ENCODE results near the gene ARHGAP6.

ARHGAP6 gene

DNA sequence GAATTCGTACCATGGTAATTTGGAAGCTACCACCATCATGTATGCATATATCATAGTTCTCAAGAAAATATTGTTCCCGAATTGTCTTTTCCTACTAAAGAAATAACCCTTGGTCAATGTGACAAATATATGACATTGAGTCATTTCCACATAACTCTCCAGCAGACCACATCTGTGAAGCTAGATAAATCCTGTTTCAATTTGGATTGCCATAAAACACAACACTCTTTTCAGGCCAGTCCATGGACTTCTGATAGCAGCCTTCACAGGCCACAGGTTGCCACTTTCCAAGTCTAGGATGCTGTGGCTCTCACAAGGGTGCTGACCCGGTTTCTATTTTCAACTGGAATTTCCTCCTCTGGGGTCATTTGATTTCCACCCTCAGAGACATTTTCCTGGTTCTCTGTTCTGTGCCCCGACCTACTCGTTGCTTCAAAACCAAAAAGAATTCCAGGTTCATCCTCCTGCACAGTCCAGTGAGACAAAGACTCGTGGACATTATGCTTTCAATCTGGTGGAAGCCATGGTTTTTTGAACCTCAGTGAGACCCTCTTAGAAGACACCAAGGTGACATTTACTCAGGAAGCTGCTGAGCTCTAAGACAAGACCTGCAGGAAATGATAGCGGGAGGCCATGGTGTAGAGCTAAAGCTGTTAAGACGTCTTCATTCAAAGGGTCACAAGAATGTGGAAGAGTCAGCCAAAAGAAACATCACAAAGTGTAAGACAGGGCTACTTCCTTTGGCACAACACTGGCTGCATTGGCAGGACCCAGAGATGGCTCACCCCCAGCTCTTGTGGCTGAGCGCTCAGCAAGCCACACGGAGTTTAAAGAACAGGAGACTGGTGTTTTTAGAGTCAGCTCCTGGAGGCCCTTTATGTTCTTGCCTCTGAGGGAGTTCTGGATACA, 252.8 kb downstream of the ARHGAP6 start:
- Histone ChIP-seq H2AFZ (ENCODE audit: low read length, unreplicated experiment) (no peak overlapping the region), H3K27me3 (ENCODE audit: insufficient read depth, low read length) (no peaks in the 10 kb centered on the region), H3K4me3 (ENCODE audit: low read depth, low read length) (no peak overlapping the region), H3K27ac (ENCODE audit: low read depth, low read length) (no peak overlapping the region), H3K79me2 (ENCODE audit: control insufficient read depth, insufficient read depth, low read length, unreplicated experiment) (no peaks in the 10 kb centered on the region), H3K4me1 (ENCODE audit: control insufficient read depth, insufficient read depth, low read length, unreplicated experiment) (peaks cover 7% of the 10 kb centered on the region), H3K36me3 (ENCODE audit: insufficient read depth, low read length) (no peaks in the 10 kb centered on the region)

DNA sequence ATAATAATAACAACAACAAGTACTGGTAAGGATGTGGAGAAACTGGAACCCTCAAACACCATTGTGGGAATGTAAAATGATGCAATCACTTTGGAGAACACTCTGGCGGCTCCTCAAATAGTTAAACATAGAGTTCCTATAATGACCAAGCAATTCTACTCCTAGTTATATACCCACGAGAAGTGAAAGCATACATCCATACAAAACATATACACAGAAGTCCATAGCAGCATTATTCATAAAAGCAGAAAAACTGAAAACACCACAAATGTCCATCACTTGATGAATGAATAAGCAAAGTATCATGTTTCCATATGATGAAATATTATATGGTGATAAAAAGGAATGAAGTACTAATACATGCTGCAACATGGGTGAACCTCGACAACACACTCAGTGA, 255.8 kb downstream of the ARHGAP6 start:
- H3K36me3 ChIP-seq (ENCODE audit: insufficient read depth, low read length), result no peaks in the 10 kb centered on the region
- no peak overlapping the region for H3K4me3 ChIP-seq (ENCODE audit: low read depth, low read length)
- H2AFZ ChIP-seq (ENCODE audit: low read length, unreplicated experiment), result no peak overlapping the region
- H3K27me3 ChIP-seq (ENCODE audit: insufficient read depth, low read length), result no peaks in the 10 kb centered on the region
- H3K27ac ChIP-seq (ENCODE audit: low read depth, low read length), result no peak overlapping the region
- H3K4me1 ChIP-seq (ENCODE audit: control insufficient read depth, insufficient read depth, low read length, unreplicated experiment), result peaks cover 7% of the 10 kb centered on the region
- no peaks in the 10 kb centered on the region for H3K79me2 ChIP-seq (ENCODE audit: control insufficient read depth, insufficient read depth, low read length, unreplicated experiment)

DNA sequence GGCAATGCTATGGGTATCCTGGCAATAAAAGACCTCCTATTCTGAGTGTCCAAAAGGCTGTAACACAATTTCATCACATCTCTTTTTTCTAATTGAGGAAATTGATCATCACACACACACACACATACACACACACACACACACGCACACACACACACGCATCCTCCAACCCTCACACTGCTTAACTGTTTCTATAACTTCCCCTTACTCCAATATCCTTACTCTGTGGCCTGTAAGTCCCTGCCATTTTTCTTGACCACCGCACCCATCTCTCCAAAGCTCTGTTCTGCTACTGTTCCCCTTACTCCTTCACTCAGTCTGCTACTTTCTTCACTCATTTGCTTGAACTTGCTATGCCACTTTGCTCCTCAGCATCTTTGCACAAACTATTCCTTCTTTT, 256.9 kb downstream of the ARHGAP6 start:
- Histone ChIP-seq H3K27ac (ENCODE audit: low read depth, low read length) (no peak overlapping the region), H2AFZ (ENCODE audit: low read length, unreplicated experiment) (no peak overlapping the region), H3K4me1 (ENCODE audit: control insufficient read depth, insufficient read depth, low read length, unreplicated experiment) (peaks cover 7% of the 10 kb centered on the region), H3K27me3 (ENCODE audit: insufficient read depth, low read length) (no peaks in the 10 kb centered on the region), H3K79me2 (ENCODE audit: control insufficient read depth, insufficient read depth, low read length, unreplicated experiment) (no peaks in the 10 kb centered on the region), H3K4me3 (ENCODE audit: low read depth, low read length) (no peak overlapping the region), H3K36me3 (ENCODE audit: insufficient read depth, low read length) (no peaks in the 10 kb centered on the region)

DNA sequence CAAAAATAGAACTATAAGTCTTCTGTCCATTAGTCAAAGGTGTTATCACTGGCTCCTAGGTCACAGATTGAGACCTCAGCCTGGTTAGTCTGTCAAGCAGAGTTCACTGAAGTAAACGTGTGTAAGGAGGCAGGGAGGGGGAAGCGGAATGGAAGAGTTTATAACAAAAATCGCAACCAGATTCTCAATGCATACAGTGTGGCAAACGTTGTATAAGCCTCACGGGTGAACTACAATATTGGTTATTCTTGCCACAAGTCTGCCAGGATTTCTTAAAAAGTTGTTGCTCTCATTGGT, 257.7 kb downstream of the ARHGAP6 start:
- Histone ChIP-seq H3K4me1 (ENCODE audit: control insufficient read depth, insufficient read depth, low read length, unreplicated experiment) (peaks cover 5% of the 10 kb centered on the region), H3K27me3 (ENCODE audit: insufficient read depth, low read length) (no peaks in the 10 kb centered on the region), H3K4me3 (ENCODE audit: low read depth, low read length) (no peak overlapping the region), H3K36me3 (ENCODE audit: insufficient read depth, low read length) (no peaks in the 10 kb centered on the region), H2AFZ (ENCODE audit: low read length, unreplicated experiment) (no peak overlapping the region), H3K79me2 (ENCODE audit: control insufficient read depth, insufficient read depth, low read length, unreplicated experiment) (no peaks in the 10 kb centered on the region), H3K27ac (ENCODE audit: low read depth, low read length) (no peak overlapping the region)

DNA sequence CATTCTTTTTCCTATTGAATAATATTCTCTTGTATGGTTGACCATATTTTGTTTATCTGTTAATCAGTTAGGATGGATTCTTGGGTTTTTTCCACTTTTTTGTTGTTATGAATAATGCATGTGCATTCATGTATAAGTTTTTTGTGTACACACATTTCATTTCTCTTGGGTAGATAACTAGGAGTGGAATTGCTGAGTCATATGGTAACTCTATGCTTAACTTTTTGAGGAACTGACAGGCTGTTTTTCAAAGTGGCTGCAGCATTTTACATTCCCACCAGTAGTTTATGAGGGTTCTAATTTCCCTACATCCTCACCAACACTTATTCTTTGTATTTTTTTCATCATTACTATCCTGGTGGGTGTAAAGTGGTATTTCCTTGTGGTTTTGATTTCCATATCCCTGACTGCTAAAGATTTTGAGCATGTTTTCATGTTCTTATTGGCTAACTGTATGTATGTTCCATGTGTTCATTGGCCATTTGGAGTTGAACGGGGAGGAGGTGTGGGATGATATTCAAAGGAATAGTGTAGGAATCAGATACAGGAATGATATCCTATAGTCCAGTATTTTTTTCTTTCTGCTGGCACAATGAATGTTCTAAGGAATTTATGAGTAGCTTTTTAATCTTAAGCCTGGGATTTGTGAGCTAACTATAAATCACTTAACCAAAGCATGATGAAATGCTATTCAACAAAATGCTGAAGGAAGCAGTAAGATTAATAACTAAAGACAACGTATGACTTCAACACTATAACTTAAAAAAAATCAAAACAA, 258.2 kb downstream of the ARHGAP6 start:
- H3K79me2 ChIP-seq (ENCODE audit: control insufficient read depth, insufficient read depth, low read length, unreplicated experiment), result no peaks in the 10 kb centered on the region
- H2AFZ ChIP-seq (ENCODE audit: low read length, unreplicated experiment), result no peak overlapping the region
- no peak overlapping the region for H3K4me3 ChIP-seq (ENCODE audit: low read depth, low read length)
- no peaks in the 10 kb centered on the region for H3K36me3 ChIP-seq (ENCODE audit: insufficient read depth, low read length)
- no peaks in the 10 kb centered on the region for H3K27me3 ChIP-seq (ENCODE audit: insufficient read depth, low read length)
- H3K27ac ChIP-seq (ENCODE audit: low read depth, low read length), result no peak overlapping the region
- peaks cover under 1% of the 10 kb centered on the region for H3K4me1 ChIP-seq (ENCODE audit: control insufficient read depth, insufficient read depth, low read length, unreplicated experiment)

DNA sequence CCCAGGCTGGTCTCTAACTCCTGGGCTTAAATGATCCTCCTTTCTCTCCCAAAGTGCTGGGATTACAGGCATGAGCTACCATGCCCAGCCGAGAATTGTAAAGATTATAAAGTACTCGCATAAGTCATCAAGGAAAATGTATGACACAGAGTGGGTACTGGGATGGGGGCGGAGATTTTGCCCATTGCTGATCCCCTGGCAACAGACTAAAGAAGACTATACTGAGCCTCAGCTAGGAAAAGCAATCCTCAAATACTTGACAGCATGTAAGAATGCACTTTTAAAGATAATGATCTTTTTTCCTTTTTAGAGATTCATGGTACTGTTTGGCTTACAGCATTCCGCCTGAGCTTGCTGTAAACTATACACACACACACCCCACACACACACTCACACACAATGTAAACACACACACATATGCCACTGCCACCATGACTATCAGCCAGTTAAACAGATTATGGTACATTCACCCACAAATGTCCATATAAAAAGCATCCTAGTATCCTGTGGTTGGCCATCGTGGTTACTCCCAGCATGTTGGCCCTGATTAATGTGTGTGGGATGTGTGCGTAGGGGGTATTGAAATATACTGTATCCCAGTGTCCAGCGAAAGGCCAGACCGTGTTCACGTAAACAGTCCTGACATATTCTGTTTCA, 259.5 kb downstream of the ARHGAP6 start:
- Histone ChIP-seq H3K79me2 (ENCODE audit: control insufficient read depth, insufficient read depth, low read length, unreplicated experiment) (no peaks in the 10 kb centered on the region), H3K27me3 (ENCODE audit: insufficient read depth, low read length) (no peaks in the 10 kb centered on the region)

DNA sequence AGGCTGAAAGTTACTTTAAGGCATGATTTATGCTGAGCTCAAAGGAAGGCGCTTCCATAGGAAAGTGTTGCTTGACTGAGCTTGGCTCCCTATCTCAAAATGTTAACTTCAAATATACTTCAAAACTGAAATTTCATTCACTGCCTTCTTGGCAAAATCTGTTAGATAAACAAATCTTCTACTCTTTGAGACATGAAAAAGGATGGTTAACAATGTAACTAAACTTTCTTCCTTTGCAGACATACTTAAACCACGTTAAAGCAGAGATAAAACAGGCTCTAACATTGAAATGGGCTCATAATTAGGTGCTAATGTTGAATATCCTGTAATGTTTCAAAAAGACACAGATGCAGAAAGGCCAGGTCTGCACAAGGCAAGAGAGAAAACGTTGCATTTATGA, 262.1 kb downstream of the ARHGAP6 start:
- Histone ChIP-seq H3K36me3 (ENCODE audit: insufficient read depth, low read length) (no peaks in the 10 kb centered on the region), H2AFZ (ENCODE audit: low read length, unreplicated experiment) (no peak overlapping the region), H3K27me3 (ENCODE audit: insufficient read depth, low read length) (no peaks in the 10 kb centered on the region), H3K4me1 (ENCODE audit: control insufficient read depth, insufficient read depth, low read length, unreplicated experiment) (peaks cover 18% of the 10 kb centered on the region), H3K79me2 (ENCODE audit: control insufficient read depth, insufficient read depth, low read length, unreplicated experiment) (no peaks in the 10 kb centered on the region), H3K4me3 (ENCODE audit: low read depth, low read length) (no peak overlapping the region), H3K27ac (ENCODE audit: low read depth, low read length) (no peak overlapping the region)

More for the DNA sequence above, 259.5 kb downstream of the ARHGAP6 start:
- Histone ChIP-seq H3K36me3 (ENCODE audit: insufficient read depth, low read length) (no peaks in the 10 kb centered on the region), H3K27ac (ENCODE audit: low read depth, low read length) (no peak overlapping the region), H2AFZ (ENCODE audit: low read length, unreplicated experiment) (no peak overlapping the region), H3K4me1 (ENCODE audit: control insufficient read depth, insufficient read depth, low read length, unreplicated experiment) (peaks cover 8% of the 10 kb centered on the region), H3K4me3 (ENCODE audit: low read depth, low read length) (no peak overlapping the region)

DNA sequence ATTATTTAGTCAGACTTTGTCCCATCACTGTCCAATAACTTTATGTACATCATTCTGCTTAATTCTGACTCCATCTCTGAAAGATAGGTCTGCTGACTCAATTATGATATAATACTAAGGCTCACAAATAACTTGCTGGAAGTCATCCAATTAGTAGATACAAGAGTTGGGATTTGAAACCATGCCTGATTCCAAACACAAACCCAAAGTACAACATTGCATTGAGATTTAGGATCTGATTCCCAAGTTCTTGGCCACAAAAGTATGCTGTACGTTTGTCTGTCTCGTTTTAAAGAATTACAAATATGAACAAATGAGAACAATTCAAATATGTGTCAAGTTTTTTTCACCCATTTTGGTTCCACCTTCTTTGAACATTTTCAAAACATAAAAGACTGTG, 263.8 kb downstream of the ARHGAP6 start:
- Histone ChIP-seq H3K4me3 (ENCODE audit: low read depth, low read length) (no peak overlapping the region), H3K36me3 (ENCODE audit: insufficient read depth, low read length) (no peaks in the 10 kb centered on the region), H3K27ac (ENCODE audit: low read depth, low read length) (no peak overlapping the region), H3K4me1 (ENCODE audit: control insufficient read depth, insufficient read depth, low read length, unreplicated experiment) (peaks cover 25% of the 10 kb centered on the region), H3K27me3 (ENCODE audit: insufficient read depth, low read length) (no peaks in the 10 kb centered on the region), H2AFZ (ENCODE audit: low read length, unreplicated experiment) (no peak overlapping the region), H3K79me2 (ENCODE audit: control insufficient read depth, insufficient read depth, low read length, unreplicated experiment) (no peaks in the 10 kb centered on the region)

DNA sequence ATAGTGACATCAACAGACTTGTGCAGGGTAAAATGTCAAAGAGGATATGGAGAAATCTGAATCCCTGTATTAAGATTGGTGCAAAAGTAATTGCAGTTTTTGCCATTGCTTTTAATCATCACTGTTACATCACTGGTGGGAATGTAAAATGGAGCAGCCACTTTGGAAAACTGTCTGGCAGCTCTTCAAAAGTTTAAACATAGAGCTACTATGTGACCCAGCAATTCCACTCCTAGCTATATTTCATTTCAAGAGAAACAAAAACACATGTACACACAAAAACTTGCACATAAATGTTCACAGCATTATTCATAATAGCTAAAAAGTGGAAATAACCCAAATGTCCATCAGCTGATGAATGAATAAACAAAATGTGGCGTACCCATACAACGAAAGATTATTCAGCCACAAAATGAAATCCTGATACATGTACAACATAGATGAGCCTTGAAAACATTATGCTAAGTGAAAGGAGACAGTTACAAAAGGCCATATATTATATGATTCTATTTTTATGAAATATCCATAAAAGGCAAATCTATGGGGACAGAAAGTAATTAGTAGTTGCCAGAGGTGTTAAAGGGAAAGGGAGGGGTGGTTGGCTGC, 266.1 kb downstream of the ARHGAP6 start:
- Histone ChIP-seq H3K36me3 (ENCODE audit: insufficient read depth, low read length) (no peaks in the 10 kb centered on the region), H2AFZ (ENCODE audit: low read length, unreplicated experiment) (no peak overlapping the region), H3K27me3 (ENCODE audit: insufficient read depth, low read length) (no peaks in the 10 kb centered on the region), H3K4me1 (ENCODE audit: control insufficient read depth, insufficient read depth, low read length, unreplicated experiment) (peaks cover 43% of the 10 kb centered on the region), H3K79me2 (ENCODE audit: control insufficient read depth, insufficient read depth, low read length, unreplicated experiment) (no peaks in the 10 kb centered on the region), H3K27ac (ENCODE audit: low read depth, low read length) (no peak overlapping the region), H3K4me3 (ENCODE audit: low read depth, low read length) (no peak overlapping the region)

DNA sequence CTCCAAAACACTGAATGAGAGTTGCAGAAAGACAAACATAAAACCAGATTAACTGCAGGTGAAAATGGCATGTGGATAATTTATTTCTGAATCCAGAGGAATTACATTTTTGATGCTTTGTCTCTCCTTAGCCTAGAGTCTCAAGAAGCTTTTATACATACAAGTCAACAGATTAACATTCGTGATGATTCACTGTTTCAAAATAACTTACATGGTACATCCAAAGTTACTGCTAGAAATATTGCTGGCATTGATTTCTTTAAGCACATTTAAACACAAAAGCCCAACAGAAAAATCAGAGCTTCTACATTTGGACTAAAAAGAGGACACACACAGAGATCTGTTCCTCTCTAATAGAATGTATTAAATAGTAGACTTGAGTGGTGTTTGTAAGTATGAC, 266.9 kb downstream of the ARHGAP6 start:
- no peak overlapping the region for H2AFZ ChIP-seq (ENCODE audit: low read length, unreplicated experiment)
- no peaks in the 10 kb centered on the region for H3K27me3 ChIP-seq (ENCODE audit: insufficient read depth, low read length)

More for the DNA sequence above, 266.9 kb downstream of the ARHGAP6 start:
- H3K4me1 ChIP-seq (ENCODE audit: control insufficient read depth, insufficient read depth, low read length, unreplicated experiment), result peaks cover 44% of the 10 kb centered on the region
- H3K4me3 ChIP-seq (ENCODE audit: low read depth, low read length), result no peak overlapping the region
- no peaks in the 10 kb centered on the region for H3K79me2 ChIP-seq (ENCODE audit: control insufficient read depth, insufficient read depth, low read length, unreplicated experiment)
- H3K36me3 ChIP-seq (ENCODE audit: insufficient read depth, low read length), result no peaks in the 10 kb centered on the region
- no peak overlapping the region for H3K27ac ChIP-seq (ENCODE audit: low read depth, low read length)
